ENCODE results near the gene ERC2.

The ERC2 gene

GRCh38 chr3:55477306-55478303 lies 990.7 kb downstream of the ERC2 start:
- no peak overlapping the region for H3K4me3 ChIP-seq (ENCODE audit: low read depth, low read length)
- TF ChIP-seq MYC (IDR thresholded peaks at IDR 0.05; ENCODE audit: low read depth, low read length) (no peak), POLR2A (IDR thresholded peaks at IDR 0.05; ENCODE audit: extremely low read depth, insufficient read length) (no peak)
- TF ChIP-seq, protein P1, sequence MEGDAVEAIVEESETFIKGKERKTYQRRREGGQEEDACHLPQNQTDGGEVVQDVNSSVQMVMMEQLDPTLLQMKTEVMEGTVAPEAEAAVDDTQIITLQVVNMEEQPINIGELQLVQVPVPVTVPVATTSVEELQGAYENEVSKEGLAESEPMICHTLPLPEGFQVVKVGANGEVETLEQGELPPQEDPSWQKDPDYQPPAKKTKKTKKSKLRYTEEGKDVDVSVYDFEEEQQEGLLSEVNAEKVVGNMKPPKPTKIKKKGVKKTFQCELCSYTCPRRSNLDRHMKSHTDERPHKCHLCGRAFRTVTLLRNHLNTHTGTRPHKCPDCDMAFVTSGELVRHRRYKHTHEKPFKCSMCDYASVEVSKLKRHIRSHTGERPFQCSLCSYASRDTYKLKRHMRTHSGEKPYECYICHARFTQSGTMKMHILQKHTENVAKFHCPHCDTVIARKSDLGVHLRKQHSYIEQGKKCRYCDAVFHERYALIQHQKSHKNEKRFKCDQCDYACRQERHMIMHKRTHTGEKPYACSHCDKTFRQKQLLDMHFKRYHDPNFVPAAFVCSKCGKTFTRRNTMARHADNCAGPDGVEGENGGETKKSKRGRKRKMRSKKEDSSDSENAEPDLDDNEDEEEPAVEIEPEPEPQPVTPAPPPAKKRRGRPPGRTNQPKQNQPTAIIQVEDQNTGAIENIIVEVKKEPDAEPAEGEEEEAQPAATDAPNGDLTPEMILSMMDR (IDR thresholded peaks at IDR 0.05; ENCODE audit: low read depth, low read length) = no peak
- TF ChIP-seq, protein P2, sequence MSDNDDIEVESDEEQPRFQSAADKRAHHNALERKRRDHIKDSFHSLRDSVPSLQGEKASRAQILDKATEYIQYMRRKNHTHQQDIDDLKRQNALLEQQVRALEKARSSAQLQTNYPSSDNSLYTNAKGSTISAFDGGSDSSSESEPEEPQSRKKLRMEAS (IDR thresholded peaks at IDR 0.05; ENCODE audit: low read depth, low read length) = no peak
- no peak for DNase-seq (ENCODE audit: low read depth)

DNA sequence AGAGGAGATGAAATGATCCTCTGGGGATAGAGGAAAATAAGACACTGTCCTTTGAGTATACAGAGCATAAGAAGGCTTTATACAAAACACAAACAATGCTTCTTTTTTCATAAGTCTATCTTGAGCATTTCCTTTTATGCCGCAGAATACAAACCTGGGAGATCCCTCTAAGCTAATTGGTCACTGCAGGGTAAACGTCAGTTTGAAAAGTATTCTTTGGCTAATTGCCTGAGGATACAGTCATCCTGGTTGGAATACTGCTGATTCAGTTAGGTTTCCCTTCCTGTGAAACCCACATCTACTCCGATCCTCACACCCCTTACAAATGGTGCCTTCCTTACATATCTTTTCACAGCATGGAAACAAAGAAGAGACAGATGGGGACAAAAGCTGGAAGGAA lies 991.8 kb downstream of the ERC2 start:
- TF ChIP-seq POLR2A (IDR thresholded peaks at IDR 0.05; ENCODE audit: extremely low read depth, insufficient read length) (no peak), MYC (IDR thresholded peaks at IDR 0.05; ENCODE audit: low read depth, low read length) (no peak)
- TF ChIP-seq, protein P1 (IDR thresholded peaks at IDR 0.05; ENCODE audit: low read depth, low read length) = no peak
- TF ChIP-seq, protein P2 (IDR thresholded peaks at IDR 0.05; ENCODE audit: low read depth, low read length) = no peak
- DNase-seq (ENCODE audit: low read depth) = no peak
- no peak overlapping the region for H3K4me3 ChIP-seq (ENCODE audit: low read depth, low read length)

- DNase-seq (ENCODE audit: low read depth) = no peak
- H3K4me3 ChIP-seq (ENCODE audit: low read depth, low read length) = no peak overlapping the region
- TF ChIP-seq, protein P2 (IDR thresholded peaks at IDR 0.05; ENCODE audit: low read depth, low read length) = no peak
- TF ChIP-seq POLR2A (IDR thresholded peaks at IDR 0.05; ENCODE audit: extremely low read depth, insufficient read length) (no peak), MYC (IDR thresholded peaks at IDR 0.05; ENCODE audit: low read depth, low read length) (no peak)
- TF ChIP-seq, protein P1 (IDR thresholded peaks at IDR 0.05; ENCODE audit: low read depth, low read length) = no peak
These were observed 994.0 kb downstream of the ERC2 start for GRCh38 chr3:55474213-55474632.

- no peak for DNase-seq (ENCODE audit: low read depth)
- TF ChIP-seq POLR2A (IDR thresholded peaks at IDR 0.05; ENCODE audit: extremely low read depth, insufficient read length) = no peak
- no peak for TF ChIP-seq MYC (IDR thresholded peaks at IDR 0.05; ENCODE audit: low read depth, low read length)
- TF ChIP-seq, protein P1 (IDR thresholded peaks at IDR 0.05; ENCODE audit: low read depth, low read length) = no peak
- TF ChIP-seq, protein P2 (IDR thresholded peaks at IDR 0.05; ENCODE audit: low read depth, low read length) = no peak
- H3K4me3 ChIP-seq (ENCODE audit: low read depth, low read length) = no peak overlapping the region
These were observed 994.5 kb downstream of the ERC2 start for GRCh38 chr3:55473788-55474187.

- no peak overlapping the region for H3K4me3 ChIP-seq (ENCODE audit: low read depth, low read length)
- TF ChIP-seq, protein P2 (IDR thresholded peaks at IDR 0.05; ENCODE audit: low read depth, low read length) = no peak
- TF ChIP-seq, protein P1 (IDR thresholded peaks at IDR 0.05; ENCODE audit: low read depth, low read length) = no peak
- TF ChIP-seq POLR2A (IDR thresholded peaks at IDR 0.05; ENCODE audit: extremely low read depth, insufficient read length) (no peak), MYC (IDR thresholded peaks at IDR 0.05; ENCODE audit: low read depth, low read length) (no peak)
- no peak for DNase-seq (ENCODE audit: low read depth)
These were observed 996.6 kb downstream of the ERC2 start for GRCh38 chr3:55471522-55472280.

Measured in NB4 (cell line).